Measurements from ENCODE around the gene GPR160. TPM values are rescaled to one million over a fixed set of nuclear protein-coding genes. Genes with fewer than 3 reads are reported as not detected.

GPR160 gene
- polyA plus RNA-seq, 1 donor from 2014 or later, result 4.0 TPM

DNA sequence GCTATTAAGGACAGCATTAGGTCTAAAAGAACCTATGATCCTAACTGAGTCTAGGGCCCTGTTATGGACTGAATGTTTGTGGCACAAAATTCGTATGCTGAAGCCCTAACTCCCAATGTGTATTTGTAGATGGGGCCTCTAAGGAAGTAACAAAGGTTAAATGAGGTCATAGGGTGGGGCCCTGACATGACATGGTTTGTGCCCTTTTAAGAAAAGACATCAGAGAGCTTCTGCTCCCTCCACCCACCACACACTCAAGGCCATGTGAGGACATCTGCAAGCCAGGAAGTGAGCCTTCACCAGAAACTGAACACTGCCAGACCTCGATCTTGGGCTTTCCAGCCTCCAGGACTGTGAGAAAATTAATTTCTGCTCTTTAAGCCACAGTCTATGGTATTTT lies 94.5 kb downstream of the GPR160 start:
- Histone ChIP-seq H3F3A (ENCODE audit: insufficient read depth, low read length, poor library complexity, severe bottlenecking) (no peaks in the 10 kb centered on the region), H3K9me3 (ENCODE audit: low read length) (no peaks in the 10 kb centered on the region), H4K20me1 (ENCODE audit: insufficient read depth) (no peaks in the 10 kb centered on the region), H2AFZ (ENCODE audit: low read depth, low read length) (no peak overlapping the region), H3K79me2 (replicated peaks; ENCODE audit: insufficient read depth, low read length) (no peaks in the 10 kb centered on the region), H3K9me2 (ENCODE audit: insufficient read depth, low read length) (no peaks in the 10 kb centered on the region), H3K4me3 (ENCODE audit: low read length) (no peak overlapping the region), H3K36me3 (ENCODE audit: insufficient read depth, low read length) (peaks cover 17% of the 10 kb centered on the region), H3K9ac (ENCODE audit: low read length) (no peak overlapping the region), H3K4me2 (ENCODE audit: low read length) (no peak overlapping the region), H3K27me3 (ENCODE audit: insufficient read depth, low read depth, low read length) (no peaks in the 10 kb centered on the region), H3K27ac (ENCODE audit: low read length) (no peak overlapping the region)
- TF ChIP-seq SMC3 (conservative IDR thresholded peaks at IDR 0.05; ENCODE audit: poor library complexity) (no peak), TAF1 (IDR thresholded peaks at IDR 0.05; ENCODE audit: low read depth) (no peak), MXI1 (conservative IDR thresholded peaks at IDR 0.05; ENCODE audit: poor library complexity, severe bottlenecking) (no peak)

Small RNA genes lying within 50 kb of the gene (small RNA-seq; reads per million reads assigned to genes)
- gene RNU4-38P, result 0 to 0.08 (median 0) reads per million in 3 experiments

Other genes with a start within 250 kb of the GPR160 start
- not detected in 2 replicates for gene LRRIQ4, start 225.1 kb upstream of the GPR160 start, polyA plus RNA-seq
- gene LRRC34, start 225.1 kb upstream of the GPR160 start, polyA plus RNA-seq, result 1.1 TPM in 1 of 2 replicates, not detected in the other
- not detected in 2 replicates for gene LRRC31, start 168.1 kb upstream of the GPR160 start, polyA plus RNA-seq
- gene SAMD7, start 126.4 kb upstream of the GPR160 start, polyA plus RNA-seq, result not detected in 2 replicates
- gene SEC62, start 71.2 kb upstream of the GPR160 start, polyA plus RNA-seq, result 41.1 and 41.9 TPM in 2 replicates
- gene PHC3, start 143.7 kb downstream of the GPR160 start, polyA plus RNA-seq, result 17.0 and 18.6 TPM in 2 replicates
- 70.8 and 103 TPM in 2 replicates for gene PRKCI, start 184.4 kb downstream of the GPR160 start, polyA plus RNA-seq